H9 (cell line): Measurements from ENCODE around the gene GPR171. TPM values are rescaled to one million over a fixed set of nuclear protein-coding genes. Genes with fewer than 3 reads are reported as not detected.

Experiments used
- DNase-seq: peaks from one replicate; pipeline ENCODE4 v3.0.0-alpha.2; 2017
- H2AFZ ChIP-seq: one replicate; pipeline ENCODE4 v1.6.1; 2013; ENCODE audit warnings: mild to moderate bottlenecking, low read length, control low read depth, moderate library complexity
- H2AK5ac ChIP-seq: 2 replicates; pipeline ENCODE4 v1.6.1; 2013; ENCODE audit warnings: low read length, control low read depth, mixed read lengths; ENCODE audit not compliant: insufficient read length
- H2BK120ac ChIP-seq: one replicate; pipeline ENCODE4 v1.6.1; 2013; ENCODE audit warnings: low read depth, mild to moderate bottlenecking, low read length, control low read depth, inconsistent platforms; ENCODE audit not compliant: poor library complexity, severe bottlenecking
- H2BK12ac ChIP-seq: 2 replicates; pipeline ENCODE4 v1.6.1; 2013; ENCODE audit warnings: low read length, control low read depth, mixed read lengths, low read depth; ENCODE audit not compliant: insufficient read length
- H2BK15ac ChIP-seq: 2 replicates; pipeline ENCODE4 v1.6.1; 2013; ENCODE audit warnings: low read depth, low read length, control low read depth
- H2BK20ac ChIP-seq: one replicate; pipeline ENCODE4 v1.6.1; 2013; ENCODE audit warnings: low read depth, mild to moderate bottlenecking, low read length, control low read depth, inconsistent platforms; ENCODE audit not compliant: poor library complexity, severe bottlenecking
- H2BK5ac ChIP-seq: 2 replicates; pipeline ENCODE4 v1.6.1; 2013; ENCODE audit warnings: low read length, control low read depth, mixed read lengths; ENCODE audit not compliant: insufficient read length
- H3K14ac ChIP-seq: 2 replicates; pipeline ENCODE4 v1.6.1; 2013; ENCODE audit warnings: low read length, control low read depth; ENCODE audit not compliant: insufficient read depth
- H3K18ac ChIP-seq: 2 replicates; pipeline ENCODE4 v1.6.1; 2013; ENCODE audit warnings: low read depth, mild to moderate bottlenecking, mixed read lengths, low read length, control low read depth; ENCODE audit not compliant: insufficient read length
- H3K23ac ChIP-seq: 2 replicates; pipeline ENCODE4 v1.6.1; 2013; ENCODE audit warnings: low read length, control low read depth, mixed read lengths, low read depth; ENCODE audit not compliant: insufficient read length
- H3K23me2 ChIP-seq: 2 replicates; pipeline ENCODE4 v1.6.1; 2013; ENCODE audit warnings: low read depth, mild to moderate bottlenecking, mixed read lengths, low read length, control low read depth; ENCODE audit not compliant: insufficient read length, poor library complexity, severe bottlenecking
- H3K27ac ChIP-seq: 2 replicates; pipeline ENCODE4 v1.5.1; 2013; ENCODE audit warnings: low read length, control low read depth, mixed read lengths, low read depth; ENCODE audit not compliant: insufficient read length
- H3K27me3 ChIP-seq: 2 replicates; pipeline ENCODE4 v1.6.1; 2013; ENCODE audit warnings: low read length, control low read depth, inconsistent platforms; ENCODE audit not compliant: insufficient read depth
- H3K4ac ChIP-seq: 2 replicates; pipeline ENCODE4 v1.6.1; 2013; ENCODE audit warnings: low read depth, mild to moderate bottlenecking, control low read depth, inconsistent platforms, low read length, moderate library complexity
- H3K4me1 ChIP-seq: 2 replicates; pipeline ENCODE4 v1.6.1; 2013; ENCODE audit warnings: low read length, control low read depth, inconsistent platforms; ENCODE audit not compliant: insufficient read depth
- H3K4me2 ChIP-seq: 2 replicates; pipeline ENCODE4 v1.6.1; 2013; ENCODE audit warnings: low read length, control low read depth, mixed read lengths; ENCODE audit not compliant: insufficient read length, insufficient read depth
- H3K56ac ChIP-seq: 2 replicates; pipeline ENCODE4 v1.6.1; 2013; ENCODE audit warnings: low read depth, mild to moderate bottlenecking, mixed read lengths, low read length, control low read depth; ENCODE audit not compliant: insufficient read length
- H3K79me1 ChIP-seq: 2 replicates; pipeline ENCODE4 v1.6.1; 2013; ENCODE audit warnings: low read depth, mild to moderate bottlenecking, moderate library complexity, low read length, control low read depth, inconsistent platforms; ENCODE audit not compliant: insufficient read depth, poor library complexity, severe bottlenecking
- H3K79me2 ChIP-seq: 2 replicates; pipeline ENCODE4 v1.6.1; 2013; ENCODE audit warnings: low read length, control low read depth, inconsistent platforms; ENCODE audit not compliant: insufficient read depth
- H3K9ac ChIP-seq: 2 replicates; pipeline ENCODE4 v1.6.1; 2013; ENCODE audit warnings: low read length, control low read depth, mixed read lengths; ENCODE audit not compliant: insufficient read length; ENCODE audit errors: extremely low read depth
- H3K9me3 ChIP-seq: one replicate; pipeline ENCODE4 v1.6.1; 2013; ENCODE audit warnings: low read depth, low read length, inconsistent platforms; ENCODE audit not compliant: control insufficient read depth
- H3T11ph ChIP-seq: one replicate; pipeline ENCODE4 v1.6.1; 2013; ENCODE audit warnings: mild to moderate bottlenecking, low read length, control low read depth, inconsistent platforms
- H4K20me1 ChIP-seq: one replicate; pipeline ENCODE4 v1.6.1; 2013; ENCODE audit not compliant: control insufficient read depth, insufficient read length, insufficient read depth
- H4K5ac ChIP-seq: 2 replicates; pipeline ENCODE4 v1.6.1; 2013; ENCODE audit warnings: low read depth, mild to moderate bottlenecking, mixed read lengths, low read length, control low read depth; ENCODE audit not compliant: insufficient read length
- H4K8ac ChIP-seq: replicated peaks from 2 replicates; pipeline ENCODE4 v1.6.1; 2013; ENCODE audit warnings: low read length, control low read depth, mixed read lengths, low read depth; ENCODE audit not compliant: insufficient read length
- H4K91ac ChIP-seq: 2 replicates; pipeline ENCODE4 v1.6.1; 2013; ENCODE audit warnings: low read depth, mild to moderate bottlenecking, moderate library complexity, mixed read lengths, low read length, control low read depth; ENCODE audit not compliant: insufficient read length
- H3K27ac Mint-ChIP-seq, 3 experiments: 2 replicates in 2 of 3; 3 replicates in 1 of 3; pipeline ENCODE4 v1.8.0; 2020 to 2021; ENCODE audit warnings: mixed read lengths in 3 of 3, mild to moderate bottlenecking in 1 of 3, moderate library complexity in 1 of 3
- H3K27me3 Mint-ChIP-seq: 2 replicates; pipeline ENCODE4 v1.8.0; 2021; ENCODE audit warnings: low read depth, mild to moderate bottlenecking, moderate library complexity, mixed read lengths
- H3K36me3 Mint-ChIP-seq, 3 experiments: 2 replicates in 2 of 3; 3 replicates in 1 of 3; pipeline ENCODE4 v1.8.0; 2020 to 2021; ENCODE audit warnings: low read depth in 3 of 3, mixed read lengths in 3 of 3; ENCODE audit not compliant: insufficient read depth in 1 of 3
- H3K4me1 Mint-ChIP-seq, 2 experiments: 2 replicates each; pipeline ENCODE4 v1.8.0; 2020; ENCODE audit warnings: mixed read lengths in 2 of 2
- H3K4me3 Mint-ChIP-seq, 2 experiments: 2 replicates in 1 of 2; 3 replicates in 1 of 2; pipeline ENCODE4 v1.8.0; 2020 to 2021; ENCODE audit warnings: mild to moderate bottlenecking in 2 of 2, mixed read lengths in 2 of 2, moderate library complexity in 1 of 2
- H3K9me3 Mint-ChIP-seq, 2 experiments: 2 replicates in 1 of 2; 3 replicates in 1 of 2; pipeline ENCODE4 v1.8.0; 2020; ENCODE audit warnings: mild to moderate bottlenecking in 2 of 2, mixed read lengths in 2 of 2, moderate library complexity in 1 of 2
- CTCF ChIP-seq: fragments of 200-600 bp; sonication (generic); conservative IDR thresholded peaks from 3 replicates; pipeline ENCODE4 v1.8.0; 2021; ENCODE audit warnings: antibody characterized with exemption, mild to moderate bottlenecking
- WGBS: extraction: QIAGEN DNeasy Blood & Tissue Kit; methylation state at CpG from one replicate; pipeline ENCODE4 v1.1.7; 2013; ENCODE audit warnings: missing lambda C conversion rate, low lambda C conversion rate, mixed read lengths; ENCODE audit not compliant: insufficient read length; ENCODE audit errors: extremely low coverage; 5-methylcytosine and 5-hydroxymethylcytosine counted together
- total RNA-seq: library from RNA; stranded (reverse); gene quantifications from 2 replicates; pipeline ENCODE4 v1.2.1, GENCODE V29; 2021

Gene GPR171
- total RNA-seq, 1 experiment from 2014 or later, result not detected

GRCh38 chr3:151226825-151227224 is 23.8 kb upstream of the GPR171 start:
- H3K23ac ChIP-seq, result no peak overlapping the region
- peaks cover 7% of the 10 kb centered on the region; the same call in 1 of the 2 replicates for H3K4me1 ChIP-seq
- no peak overlapping the region for H2AFZ ChIP-seq
- H3K4ac ChIP-seq, result no peak overlapping the region
- H3K18ac ChIP-seq, result no peak overlapping the region
- WGBS, result no CpG with 5 or more reads among the region's 5 CpGs
- H3K9ac ChIP-seq, result no peak overlapping the region
- H4K5ac ChIP-seq, result no peak overlapping the region
- H3K23me2 ChIP-seq, result no peaks in the 10 kb centered on the region
- no peak overlapping the region for H4K91ac ChIP-seq
- no peaks in the 10 kb centered on the region for H3K79me2 ChIP-seq
- H3K79me1 ChIP-seq, result no peaks in the 10 kb centered on the region
- H2BK12ac ChIP-seq, result no peak overlapping the region
- H3K27me3 Mint-ChIP-seq, result no peaks in the 10 kb centered on the region
- no peak overlapping the region for H4K8ac ChIP-seq
- no peak for DNase-seq
- no peak overlapping the region for H3K14ac ChIP-seq
- no peak overlapping the region for H3K4me3 Mint-ChIP-seq
- H3T11ph ChIP-seq, result no peak overlapping the region
- H3K27me3 ChIP-seq, result no peaks in the 10 kb centered on the region
- no peak overlapping the region for H2BK20ac ChIP-seq
- H2AK5ac ChIP-seq, result no peak overlapping the region
- H2BK5ac ChIP-seq, result no peak overlapping the region
- no peaks in the 10 kb centered on the region for H4K20me1 ChIP-seq
- peaks cover 25 to 27% of the 10 kb centered on the region in 2 experiments for H3K4me1 Mint-ChIP-seq
- peaks cover 7 to 12% (median 8%) of the 10 kb centered on the region in 3 experiments for H3K36me3 Mint-ChIP-seq
- no peak for TF ChIP-seq CTCF
- peaks cover 0 to 6% of the 10 kb centered on the region in 2 experiments; a peak in 1 of 5 replicates for H3K9me3 Mint-ChIP-seq
- no peak overlapping the region for H3K27ac ChIP-seq
- H3K4me2 ChIP-seq, result no peak overlapping the region
- H2BK120ac ChIP-seq, result no peak overlapping the region
- no peak overlapping the region for H3K27ac Mint-ChIP-seq
- no peak overlapping the region for H3K56ac ChIP-seq
- no peaks in the 10 kb centered on the region for H3K9me3 ChIP-seq
- no peak overlapping the region for H2BK15ac ChIP-seq
